Measurements from ENCODE around the gene RNF20. TPM values are rescaled to one million over a fixed set of nuclear protein-coding genes. Genes with fewer than 3 reads are reported as not detected.

The RNF20 gene
- total RNA-seq, 2 donors from 2014 or later: 17.5 to 21.3 TPM

GRCh38 chr9:101487443-101487840, 46.2 kb upstream of the RNF20 start:
- ATAC-seq (peak; percentile 24), DNase-seq (no peak)
- Histone ChIP-seq H3K27me3 (no peaks in the 10 kb centered on the region), H3K27ac (peak overlapping the region; percentile 88 to 95 (median 91)), H3K9me3 (no peaks in the 10 kb centered on the region), H3K4me3 (peak overlapping the region in 1 of 2 donors; percentile 64), H3K4me1 (peaks cover 13% of the 10 kb centered on the region), H3K36me3 (replicated peaks in 1 of 2; ENCODE audit: insufficient read depth in 1 of 2, low read depth in 2 of 2) (no peaks in the 10 kb centered on the region)
- TF ChIP-seq POLR2A (IDR thresholded peaks at IDR 0.05): no peak
- TF ChIP-seq CTCF (IDR thresholded peaks at IDR 0.05): no peak
- intact Hi-C loops (cut with DNase I): no loop called here
- 19 to 29% methylated on average over 9 of the region's 9 CpGs for WGBS, 2 donors

- no peak for TF ChIP-seq CTCF (IDR thresholded peaks at IDR 0.05)
- TF ChIP-seq POLR2A (IDR thresholded peaks at IDR 0.05): no peak
- Histone ChIP-seq H3K36me3 (replicated peaks in 1 of 2; ENCODE audit: insufficient read depth in 1 of 2, low read depth in 2 of 2) (no peaks in the 10 kb centered on the region), H3K4me1 (peaks cover 18% of the 10 kb centered on the region), H3K27ac (no peak overlapping the region), H3K27me3 (no peaks in the 10 kb centered on the region), H3K4me3 (no peak overlapping the region), H3K9me3 (no peaks in the 10 kb centered on the region)
- WGBS, 2 donors: 29 to 60% methylated on average over 1 of the region's 1 CpG
- intact Hi-C loops (cut with DNase I): no loop called here
- ATAC-seq: no peak
- no peak for DNase-seq
Measured at GRCh38 chr9:101495810-101496209, 37.8 kb upstream of the RNF20 start.

GRCh38 chr9:101498323-101498722, 35.3 kb upstream of the RNF20 start:
- TF ChIP-seq CTCF (IDR thresholded peaks at IDR 0.05) (no peak), POLR2A (IDR thresholded peaks at IDR 0.05) (no peak)
- WGBS, 2 donors: 11 to 15% methylated on average over 2 of the region's 2 CpGs
- H3K36me3 ChIP-seq (replicated peaks in 1 of 2; ENCODE audit: insufficient read depth in 1 of 2, low read depth in 2 of 2): no peaks in the 10 kb centered on the region
- intact Hi-C loops (cut with DNase I): no loop called here
- H3K4me3 ChIP-seq: no peak overlapping the region
- ATAC-seq (peak; percentile 75), DNase-seq (no peak)
- peaks cover 24% of the 10 kb centered on the region for H3K4me1 ChIP-seq
- H3K27me3 ChIP-seq: no peaks in the 10 kb centered on the region
- H3K9me3 ChIP-seq: no peaks in the 10 kb centered on the region
- peak overlapping the region in 1 of 4 donors; percentile 41 for H3K27ac ChIP-seq

GRCh38 chr9:101504188-101504587, 29.5 kb upstream of the RNF20 start:
- H3K27ac ChIP-seq: no peak overlapping the region
- ATAC-seq: no peak
- no peak overlapping the region for H3K4me3 ChIP-seq
- H3K4me1 ChIP-seq: peaks cover 14% of the 10 kb centered on the region
- intact Hi-C loops (cut with DNase I): no loop called here
- H3K27me3 ChIP-seq: no peaks in the 10 kb centered on the region
- H3K36me3 ChIP-seq (replicated peaks in 1 of 2; ENCODE audit: insufficient read depth in 1 of 2, low read depth in 2 of 2): no peaks in the 10 kb centered on the region
- no peak for TF ChIP-seq POLR2A (IDR thresholded peaks at IDR 0.05)
- TF ChIP-seq CTCF (IDR thresholded peaks at IDR 0.05): no peak
- DNase-seq: no peak
- no peaks in the 10 kb centered on the region for H3K9me3 ChIP-seq

- intact Hi-C loops (cut with DNase I): no loop called here
- no peaks in the 10 kb centered on the region for H3K9me3 ChIP-seq
- no peak overlapping the region for H3K27ac ChIP-seq
- no peaks in the 10 kb centered on the region for H3K36me3 ChIP-seq (replicated peaks in 1 of 2; ENCODE audit: insufficient read depth in 1 of 2, low read depth in 2 of 2)
- 64 to 74% methylated on average over 5 of the region's 5 CpGs for WGBS, 2 donors
- no peaks in the 10 kb centered on the region for H3K27me3 ChIP-seq
- TF ChIP-seq POLR2A (IDR thresholded peaks at IDR 0.05) (no peak), CTCF (IDR thresholded peaks at IDR 0.05) (no peak)
- H3K4me1 ChIP-seq: peaks cover 7% of the 10 kb centered on the region
- no peak for DNase-seq
- no peak overlapping the region for H3K4me3 ChIP-seq
- no peak for ATAC-seq
Measured at GRCh38 chr9:101508211-101508610, 25.4 kb upstream of the RNF20 start.
